Astrocyte (in vitro differentiated cells and primary cell): ENCODE results near the gene MPRIP. TPM values are rescaled to one million over a fixed set of nuclear protein-coding genes. Genes with fewer than 3 reads are reported as not detected.

Source experiments
- DNase-seq: peaks from one replicate; pipeline ENCODE4 v3.0.0-alpha.2; 2010; ENCODE audit warnings: low read depth
- FAIRE-seq: peaks from 2 replicates; lab custom pipeline; 2011; peaks lifted over from hg19 to GRCh38; lab: Jason Lieb, UNC
- H2AFZ ChIP-seq: 2 replicates; pipeline ENCODE4 v1.6.0; 2012; ENCODE audit warnings: low read depth, low read length, inconsistent platforms
- H3K27ac ChIP-seq: 2 replicates; pipeline ENCODE4 v1.5.1; 2011; ENCODE audit warnings: low read depth, low read length, inconsistent platforms
- H3K27me3 ChIP-seq: 2 replicates; pipeline ENCODE4 v1.6.0; 2011; ENCODE audit warnings: low read length, inconsistent platforms; ENCODE audit not compliant: insufficient read depth
- H3K36me3 ChIP-seq: 2 replicates; pipeline ENCODE4 v1.5.1; 2011; ENCODE audit warnings: low read length, inconsistent platforms; ENCODE audit not compliant: insufficient read depth
- H3K4me1 ChIP-seq: 2 replicates; pipeline ENCODE4 v1.5.1; 2011; ENCODE audit warnings: low read length, inconsistent platforms; ENCODE audit not compliant: insufficient read depth
- H3K4me2 ChIP-seq: 2 replicates; pipeline ENCODE4 v1.6.0; 2012; ENCODE audit warnings: low read length, inconsistent platforms
- H3K4me3 ChIP-seq: 2 replicates; pipeline ENCODE4 v1.5.1; 2011; ENCODE audit warnings: low read depth, mild to moderate bottlenecking, low read length, inconsistent platforms; ENCODE audit not compliant: insufficient read depth
- H3K79me2 ChIP-seq: 2 replicates; pipeline ENCODE4 v1.6.0; 2012; ENCODE audit warnings: mild to moderate bottlenecking, low read length, inconsistent platforms; ENCODE audit not compliant: insufficient read depth
- H3K9ac ChIP-seq: 2 replicates; pipeline ENCODE4 v1.6.0; 2012; ENCODE audit warnings: mild to moderate bottlenecking, low read length, inconsistent platforms
- H3K9me3 ChIP-seq: 2 replicates; pipeline ENCODE4 v1.5.1; 2012; ENCODE audit warnings: low read depth, mild to moderate bottlenecking, low read length, inconsistent platforms; ENCODE audit not compliant: insufficient read depth
- H4K20me1 ChIP-seq: 2 replicates; pipeline ENCODE4 v1.6.0; 2012; ENCODE audit warnings: low read length, inconsistent platforms; ENCODE audit not compliant: insufficient read depth
- H3K27ac Mint-ChIP-seq: one replicate; pipeline ENCODE4 v1.8.0; 2021; ENCODE audit warnings: mild to moderate bottlenecking, mixed read lengths; ENCODE audit not compliant: unreplicated experiment
- H3K27me3 Mint-ChIP-seq: one replicate; pipeline ENCODE4 v1.8.0; 2021; ENCODE audit warnings: low read depth, mixed read lengths; ENCODE audit not compliant: unreplicated experiment
- H3K36me3 Mint-ChIP-seq: one replicate; pipeline ENCODE4 v1.8.0; 2021; ENCODE audit warnings: low read depth, mixed read lengths; ENCODE audit not compliant: unreplicated experiment
- H3K4me1 Mint-ChIP-seq: one replicate; pipeline ENCODE4 v1.8.0; 2021; ENCODE audit warnings: low read depth, mixed read lengths; ENCODE audit not compliant: unreplicated experiment
- H3K4me3 Mint-ChIP-seq: one replicate; pipeline ENCODE4 v1.8.0; 2021; ENCODE audit warnings: mild to moderate bottlenecking, moderate library complexity, mixed read lengths; ENCODE audit not compliant: unreplicated experiment
- H3K9me3 Mint-ChIP-seq: one replicate; pipeline ENCODE4 v1.8.0; 2021; ENCODE audit warnings: mild to moderate bottlenecking, mixed read lengths; ENCODE audit not compliant: unreplicated experiment
- CTCF ChIP-seq: IDR thresholded peaks from 2 replicates; pipeline ENCODE4 v1.5.1; 2011; ENCODE audit warnings: low read depth, mild to moderate bottlenecking, inconsistent platforms, low read length, moderate library complexity; ENCODE audit not compliant: insufficient read depth
- EZH2 ChIP-seq: IDR thresholded peaks from 2 replicates; pipeline ENCODE4 v1.6.1; 2012; ENCODE audit warnings: mild to moderate bottlenecking, low read length, inconsistent platforms; ENCODE audit not compliant: insufficient read depth
- total RNA-seq: library from RNA; stranded (reverse); gene quantifications from 2 replicates; pipeline ENCODE4 v1.2.1, GENCODE V29; 2021

Gene MPRIP
- total RNA-seq, 1 donor from 2014 or later = 176 TPM

- Histone ChIP-seq H3K4me3 (no peak overlapping the region), H3K79me2 (peaks cover 100% of the 10 kb centered on the region), H3K27ac (no peak overlapping the region), H3K4me2 (no peak overlapping the region), H3K36me3 (peaks cover 2% of the 10 kb centered on the region), H3K9ac (no peak overlapping the region), H3K27me3 (no peaks in the 10 kb centered on the region), H3K4me1 (no peaks in the 10 kb centered on the region), H3K9me3 (no peaks in the 10 kb centered on the region), H2AFZ (no peak overlapping the region), H4K20me1 (peaks cover 100% of the 10 kb centered on the region)
- no peaks in the 10 kb centered on the region for H3K27me3 Mint-ChIP-seq
- H3K4me3 Mint-ChIP-seq = no peak overlapping the region
- peaks cover 14% of the 10 kb centered on the region for H3K36me3 Mint-ChIP-seq
- no peaks in the 10 kb centered on the region for H3K9me3 Mint-ChIP-seq
- peaks cover 21% of the 10 kb centered on the region for H3K4me1 Mint-ChIP-seq
- TF ChIP-seq EZH2 (no peak), CTCF (no peak)
- FAIRE-seq (no peak), DNase-seq (no peak)
- H3K27ac Mint-ChIP-seq = peak overlapping the region; percentile 35
Observed at GRCh38 chr17:17108451-17109049, 66.3 kb downstream of the MPRIP start.

GRCh38 chr17:17109256-17109655 is 67.0 kb downstream of the MPRIP start:
- H3K27ac Mint-ChIP-seq = no peak overlapping the region
- DNase-seq (no peak), FAIRE-seq (no peak)
- no peaks in the 10 kb centered on the region for H3K27me3 Mint-ChIP-seq
- H3K4me2 ChIP-seq = no peak overlapping the region
- peaks cover 21% of the 10 kb centered on the region for H3K4me1 Mint-ChIP-seq
- TF ChIP-seq CTCF (no peak), EZH2 (no peak)
- H3K79me2 ChIP-seq = peaks cover 100% of the 10 kb centered on the region
- H3K36me3 Mint-ChIP-seq = peaks cover 12% of the 10 kb centered on the region
- no peaks in the 10 kb centered on the region for H3K27me3 ChIP-seq
- H3K4me1 ChIP-seq = no peaks in the 10 kb centered on the region
- H3K9ac ChIP-seq = no peak overlapping the region
- H3K4me3 Mint-ChIP-seq = no peak overlapping the region
- no peak overlapping the region for H3K27ac ChIP-seq
- H2AFZ ChIP-seq = no peak overlapping the region
- no peaks in the 10 kb centered on the region for H3K9me3 ChIP-seq
- H3K9me3 Mint-ChIP-seq = no peaks in the 10 kb centered on the region
- no peak overlapping the region for H3K4me3 ChIP-seq
- peaks cover 98% of the 10 kb centered on the region for H4K20me1 ChIP-seq
- H3K36me3 ChIP-seq = peaks cover 2% of the 10 kb centered on the region

DNA sequence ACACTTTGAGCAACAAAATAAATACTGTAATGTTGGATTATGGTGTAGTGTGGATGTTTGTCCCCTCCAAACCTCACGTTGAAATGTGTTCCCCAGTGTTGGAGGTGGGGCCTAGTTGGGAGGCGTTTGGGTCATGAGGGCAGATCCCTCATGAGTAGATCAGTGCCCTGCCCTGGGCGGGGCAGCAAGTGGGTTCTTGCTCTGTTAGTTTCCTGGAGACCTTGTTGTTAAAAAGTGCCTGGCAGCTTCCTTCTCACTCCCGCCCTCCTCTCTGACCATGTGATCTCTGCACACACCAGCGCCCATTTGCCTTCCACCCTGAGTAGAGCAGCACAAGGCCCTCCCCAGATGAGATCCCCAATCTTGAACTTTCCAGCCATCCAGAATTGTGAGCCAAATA is 67.7 kb downstream of the MPRIP start:
- H3K4me3 Mint-ChIP-seq = no peak overlapping the region
- peaks cover 100% of the 10 kb centered on the region for H3K79me2 ChIP-seq
- peaks cover 23% of the 10 kb centered on the region for H3K4me1 Mint-ChIP-seq
- no peaks in the 10 kb centered on the region for H3K27me3 ChIP-seq
- no peaks in the 10 kb centered on the region for H3K27me3 Mint-ChIP-seq
- no peak overlapping the region for H3K4me3 ChIP-seq
- TF ChIP-seq CTCF = no peak
- no peak for TF ChIP-seq EZH2
- DNase-seq (no peak), FAIRE-seq (no peak)
- no peaks in the 10 kb centered on the region for H3K9me3 Mint-ChIP-seq
- H2AFZ ChIP-seq = no peak overlapping the region
- no peak overlapping the region for H3K9ac ChIP-seq
- H3K27ac Mint-ChIP-seq = no peak overlapping the region
- H3K4me2 ChIP-seq = no peak overlapping the region
- no peak overlapping the region for H3K27ac ChIP-seq
- H3K9me3 ChIP-seq = no peaks in the 10 kb centered on the region
- peaks cover 2% of the 10 kb centered on the region for H3K4me1 ChIP-seq
- H3K36me3 Mint-ChIP-seq = peaks cover 6% of the 10 kb centered on the region
- peaks cover 2% of the 10 kb centered on the region for H3K36me3 ChIP-seq
- H4K20me1 ChIP-seq = peaks cover 98% of the 10 kb centered on the region
